HG03066 (cell line): ENCODE results near the gene HSPG2.

Experiments
- ATAC-seq: cut with Tn5 transposase; IDR thresholded peaks from one replicate; pipeline ENCODE4 v1.9.1; 2021; ENCODE audit warnings: low read depth; ENCODE audit not compliant: unreplicated experiment

The HSPG2 gene

DNA sequence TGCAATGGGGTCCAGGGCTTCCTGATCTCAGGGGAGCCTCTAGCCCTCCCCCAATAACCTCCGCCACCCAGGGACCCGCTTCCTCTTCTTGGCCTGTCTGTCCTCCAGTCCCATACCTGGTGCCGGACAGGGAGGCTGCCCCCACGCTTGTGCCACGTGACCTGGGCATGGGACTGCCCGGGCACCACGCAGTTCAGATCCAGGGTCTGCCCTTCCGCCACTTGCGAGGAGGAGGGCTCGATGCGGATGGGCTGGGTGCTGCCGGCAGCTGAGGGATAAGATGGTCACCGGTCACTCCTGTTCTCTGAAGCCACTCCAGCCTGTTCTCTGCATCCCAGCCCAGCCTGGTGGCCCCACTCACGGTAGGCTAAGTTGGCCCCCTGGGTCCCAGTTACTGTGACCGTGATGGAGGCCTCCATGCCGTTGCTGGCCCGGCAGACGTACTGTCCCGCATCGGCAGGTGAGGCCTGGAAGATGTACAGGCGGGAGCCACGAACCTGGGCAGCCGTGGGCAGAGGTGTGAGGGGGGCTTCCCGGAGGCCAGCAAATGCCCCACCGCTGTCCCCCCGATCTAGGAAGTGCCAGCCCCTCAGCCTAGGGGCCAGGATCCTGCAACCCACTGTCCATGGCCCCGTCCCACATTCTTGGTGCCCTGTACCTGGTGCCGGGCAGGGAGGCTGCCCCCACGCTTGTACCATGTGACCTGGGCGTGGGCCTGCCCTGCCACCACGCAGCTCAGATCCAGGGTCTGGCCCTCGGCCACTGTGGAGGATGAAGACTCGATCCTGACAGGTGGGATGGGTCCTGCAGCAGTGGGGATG is 85.5 kb downstream of the HSPG2 start:
- no peak for ATAC-seq

- no peak for ATAC-seq
Observed at GRCh38 chr1:21849909-21850576, 87.1 kb downstream of the HSPG2 start.

DNA sequence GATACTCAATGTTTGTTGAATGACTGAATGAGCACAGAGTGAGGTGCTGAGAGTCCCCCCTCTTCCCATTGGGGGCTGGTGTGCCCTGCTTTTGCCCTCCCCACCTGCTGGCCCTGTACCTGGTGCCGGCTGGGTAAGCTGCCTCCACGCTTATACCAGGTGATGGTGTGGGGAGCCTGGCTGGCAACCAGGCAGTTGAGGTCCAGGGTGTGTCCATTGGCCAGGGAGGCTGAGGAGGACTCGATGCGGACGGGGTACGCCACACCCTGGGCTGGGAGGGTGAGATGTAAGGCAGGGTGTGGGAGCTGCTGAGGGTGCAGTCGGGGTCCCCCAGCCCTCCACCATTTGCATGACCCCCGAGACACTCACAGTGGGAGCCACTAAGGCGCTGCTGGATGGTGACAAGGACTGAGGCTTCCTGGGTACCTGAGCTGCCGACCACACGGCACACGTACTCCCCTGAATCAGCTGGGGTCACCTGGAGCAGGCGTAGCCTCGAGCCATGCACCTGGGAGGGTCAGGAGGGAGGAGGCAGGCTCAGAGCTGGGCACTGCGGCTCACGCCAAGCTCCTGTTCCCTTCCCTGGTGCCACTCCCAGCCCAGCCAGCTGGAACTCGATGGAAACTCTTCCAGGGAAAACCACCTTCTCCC is 88.5 kb downstream of the HSPG2 start:
- no peak for ATAC-seq

- ATAC-seq, result no peak
Observed at GRCh38 chr1:21847223-21848205, 89.6 kb downstream of the HSPG2 start.

GRCh38 chr1:21845646-21846641 is 91.2 kb downstream of the HSPG2 start:
- ATAC-seq, result no peak

DNA sequence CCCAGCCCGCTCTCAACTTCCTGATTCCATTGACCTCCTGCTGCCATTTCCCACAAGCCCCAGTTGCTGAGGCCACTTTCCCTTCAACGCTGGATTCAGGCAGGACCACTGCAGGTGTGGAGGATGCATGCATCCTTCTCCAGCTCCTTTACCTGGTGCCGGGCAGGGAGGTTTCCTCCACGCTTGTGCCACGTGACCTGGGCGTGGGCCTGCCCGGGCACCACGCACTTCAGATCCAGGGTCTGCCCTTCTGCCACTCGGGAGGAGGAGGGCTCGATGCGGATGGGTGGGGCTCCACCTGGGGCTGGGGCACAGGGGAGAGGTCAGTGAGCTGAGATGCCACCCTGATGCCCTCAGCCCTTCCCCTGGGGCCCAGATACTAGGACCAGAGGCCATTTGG is 93.1 kb downstream of the HSPG2 start:
- ATAC-seq, result no peak

- no peak for ATAC-seq
Observed at GRCh38 chr1:21843208-21843607, 93.9 kb downstream of the HSPG2 start.

GRCh38 chr1:21842606-21843162 is 94.4 kb downstream of the HSPG2 start:
- no peak for ATAC-seq

DNA sequence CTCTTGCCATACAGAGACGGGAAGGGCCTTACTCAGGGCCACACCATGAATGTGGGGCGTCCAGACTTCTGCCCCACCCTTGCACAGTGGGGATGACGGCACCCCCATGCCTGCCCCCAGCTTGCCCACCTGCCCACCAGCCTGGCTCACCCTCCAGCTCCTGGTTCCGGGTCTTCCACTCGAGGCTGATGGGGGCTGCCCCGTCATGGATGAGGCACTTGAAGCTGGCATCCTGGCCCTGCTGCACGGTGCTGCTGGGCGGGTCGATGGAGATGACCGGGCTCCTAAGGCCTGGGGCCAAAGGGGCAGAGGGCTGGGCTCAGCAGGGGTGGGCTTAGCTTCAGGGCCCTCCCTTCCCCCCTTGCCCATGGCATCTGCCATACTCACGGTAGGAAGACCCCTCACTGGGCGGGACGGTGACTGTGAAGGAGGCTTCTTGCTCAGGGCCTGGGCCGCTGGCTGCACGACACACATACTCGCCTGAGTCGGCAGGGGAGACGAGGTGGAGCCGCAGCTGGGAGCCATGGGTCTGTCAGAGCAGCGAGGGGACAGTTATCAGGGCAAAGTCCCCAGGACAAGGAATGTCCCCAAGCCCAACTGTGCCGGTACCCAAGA is 95.2 kb downstream of the HSPG2 start:
- no peak for ATAC-seq

DNA sequence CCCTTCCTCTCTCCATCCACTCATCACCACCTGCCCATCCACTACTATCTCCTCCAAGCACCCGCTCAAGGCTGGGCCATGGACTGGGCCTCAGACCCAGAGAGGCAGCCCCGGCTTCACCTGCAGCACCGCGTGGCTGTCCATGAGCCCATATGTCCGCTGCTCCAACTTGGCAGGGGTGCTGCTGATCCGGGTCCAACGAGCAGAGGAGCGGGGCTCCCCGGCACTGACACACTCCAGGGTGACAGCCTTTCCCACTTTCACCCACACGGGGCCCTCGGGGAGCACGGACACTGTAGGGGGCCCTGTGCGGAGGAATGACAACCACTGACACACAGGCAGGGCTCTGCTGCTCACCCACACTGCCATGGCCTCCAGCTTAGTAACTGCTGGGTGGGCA is 96.1 kb downstream of the HSPG2 start:
- no peak for ATAC-seq

DNA sequence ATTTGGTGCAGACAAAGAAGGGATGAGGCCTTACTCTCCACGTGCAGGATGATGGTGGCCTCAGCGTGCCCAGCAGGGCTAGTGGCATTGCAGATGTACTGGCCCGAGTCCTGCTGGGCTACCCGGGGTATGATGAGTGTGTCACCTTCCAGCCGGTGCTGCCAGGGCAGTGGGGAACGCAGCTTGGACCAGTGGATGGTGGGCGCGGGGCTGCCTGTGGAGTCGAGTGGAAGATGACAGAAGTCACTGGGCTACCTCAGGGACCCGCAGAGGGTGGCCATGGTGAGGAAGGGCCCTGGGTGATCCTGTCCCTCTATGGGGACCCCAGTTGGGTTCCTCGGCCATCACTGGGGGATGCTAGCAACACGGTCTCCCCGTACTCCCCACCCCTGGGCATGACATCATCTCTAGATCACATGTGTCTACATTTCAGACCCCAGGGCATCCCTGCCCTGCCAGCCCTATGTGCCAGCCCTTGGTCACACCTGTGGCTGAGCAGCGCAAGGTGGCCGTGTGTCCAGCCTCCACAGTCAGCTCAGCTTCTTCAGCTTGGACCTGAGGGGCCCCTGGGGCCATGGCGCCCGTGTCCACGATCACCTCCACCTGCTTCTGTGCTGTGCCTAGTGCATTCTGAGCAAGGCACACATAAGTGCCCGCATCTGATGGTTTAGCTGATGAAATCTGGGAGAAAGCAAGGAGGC is 97.6 kb downstream of the HSPG2 start:
- no peak for ATAC-seq

GRCh38 chr1:21838359-21839157 is 98.6 kb downstream of the HSPG2 start:
- ATAC-seq, result no peak

DNA sequence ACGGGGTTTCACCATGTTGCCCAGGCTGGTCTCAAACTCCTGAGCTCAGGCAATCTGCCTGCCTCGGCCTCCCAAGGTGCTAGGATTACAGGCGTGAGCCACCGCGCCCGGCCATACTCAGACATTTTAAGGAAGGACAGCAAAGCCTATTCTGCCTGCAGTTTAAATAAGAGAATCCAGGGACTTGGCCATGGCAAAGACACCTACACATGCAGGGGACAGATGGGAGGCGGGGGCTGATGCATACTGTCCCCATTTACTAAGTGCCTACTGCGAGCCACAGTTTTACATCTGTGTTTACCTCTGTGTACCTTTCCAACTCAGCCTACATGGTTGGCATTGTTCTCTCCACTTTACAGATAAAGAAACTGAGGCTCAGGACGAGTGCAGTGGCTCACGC is 99.6 kb downstream of the HSPG2 start:
- no peak for ATAC-seq

- no peak for ATAC-seq
Observed at GRCh38 chr1:21836729-21837128, 100.4 kb downstream of the HSPG2 start.

GRCh38 chr1:21836010-21836409 is 101.1 kb downstream of the HSPG2 start:
- ATAC-seq, result no peak

DNA sequence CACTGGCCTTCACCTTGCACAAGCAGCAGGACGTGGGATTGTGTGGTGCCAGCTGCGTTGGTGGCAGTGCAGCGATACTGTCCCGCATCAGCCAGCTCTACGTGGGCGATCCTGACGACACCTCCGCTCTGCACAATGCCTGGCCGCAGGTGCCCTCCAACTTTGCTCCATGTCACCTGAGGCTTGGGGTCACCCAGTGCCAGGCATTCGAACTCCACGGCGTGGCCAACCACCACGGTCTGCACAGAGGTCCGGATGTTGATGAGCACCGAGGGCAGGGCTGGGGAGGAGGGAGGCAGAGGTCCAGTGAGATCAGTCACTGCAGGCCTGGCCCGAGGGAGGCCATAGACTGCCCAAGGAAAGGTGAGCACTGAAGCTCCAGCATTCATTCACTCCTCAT is 102.4 kb downstream of the HSPG2 start:
- no peak for ATAC-seq

- no peak for ATAC-seq
Observed at GRCh38 chr1:21834094-21834493, 103.0 kb downstream of the HSPG2 start.
